ENCODE data around the gene RFX2.

DNA sequence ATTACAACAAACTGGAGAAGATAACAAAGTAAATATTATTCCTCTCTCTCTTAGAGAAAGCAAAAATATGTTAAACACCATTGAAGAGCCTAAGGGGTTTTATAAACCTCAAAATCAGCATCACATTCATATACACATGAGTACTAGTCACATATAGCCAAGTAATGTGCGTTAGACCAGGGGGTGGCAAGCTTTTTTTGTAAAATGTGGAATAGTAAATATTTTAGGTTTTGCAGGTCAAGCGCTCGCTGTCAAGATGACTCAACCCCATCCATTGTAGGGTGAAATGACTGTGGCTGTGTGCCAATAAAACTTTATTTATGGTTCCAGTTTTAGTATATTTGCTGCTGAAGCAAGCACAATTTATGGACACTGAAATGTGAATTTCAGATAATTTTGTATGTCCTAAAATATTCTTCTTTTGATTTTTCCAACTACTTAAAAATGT lies 21.7 kb downstream of the RFX2 start:
- TF ChIP-seq, protein P1, sequence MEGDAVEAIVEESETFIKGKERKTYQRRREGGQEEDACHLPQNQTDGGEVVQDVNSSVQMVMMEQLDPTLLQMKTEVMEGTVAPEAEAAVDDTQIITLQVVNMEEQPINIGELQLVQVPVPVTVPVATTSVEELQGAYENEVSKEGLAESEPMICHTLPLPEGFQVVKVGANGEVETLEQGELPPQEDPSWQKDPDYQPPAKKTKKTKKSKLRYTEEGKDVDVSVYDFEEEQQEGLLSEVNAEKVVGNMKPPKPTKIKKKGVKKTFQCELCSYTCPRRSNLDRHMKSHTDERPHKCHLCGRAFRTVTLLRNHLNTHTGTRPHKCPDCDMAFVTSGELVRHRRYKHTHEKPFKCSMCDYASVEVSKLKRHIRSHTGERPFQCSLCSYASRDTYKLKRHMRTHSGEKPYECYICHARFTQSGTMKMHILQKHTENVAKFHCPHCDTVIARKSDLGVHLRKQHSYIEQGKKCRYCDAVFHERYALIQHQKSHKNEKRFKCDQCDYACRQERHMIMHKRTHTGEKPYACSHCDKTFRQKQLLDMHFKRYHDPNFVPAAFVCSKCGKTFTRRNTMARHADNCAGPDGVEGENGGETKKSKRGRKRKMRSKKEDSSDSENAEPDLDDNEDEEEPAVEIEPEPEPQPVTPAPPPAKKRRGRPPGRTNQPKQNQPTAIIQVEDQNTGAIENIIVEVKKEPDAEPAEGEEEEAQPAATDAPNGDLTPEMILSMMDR (IDR thresholded peaks at IDR 0.05 in 2 of 3, conservative IDR thresholded peaks at IDR 0.05 in 1 of 3; ENCODE audit: control insufficient read depth in 2 of 3, extremely low read depth in 1 of 3, insufficient read depth in 1 of 3, low read depth in 3 of 3, low read length in 3 of 3) = no peak
- TF ChIP-seq TBL1XR1 (IDR thresholded peaks at IDR 0.05; ENCODE audit: low read depth, low read length) = no peak
- TF ChIP-seq JUND (IDR thresholded peaks at IDR 0.05; ENCODE audit: low read depth, low read length) = no peak
- no peak for TF ChIP-seq YY1 (IDR thresholded peaks at IDR 0.05; ENCODE audit: low read depth, low read length)
- TF ChIP-seq FOS (IDR thresholded peaks at IDR 0.05; ENCODE audit: borderline replicate concordance, extremely low read depth, insufficient read length) = no peak
- TF ChIP-seq, protein P2, sequence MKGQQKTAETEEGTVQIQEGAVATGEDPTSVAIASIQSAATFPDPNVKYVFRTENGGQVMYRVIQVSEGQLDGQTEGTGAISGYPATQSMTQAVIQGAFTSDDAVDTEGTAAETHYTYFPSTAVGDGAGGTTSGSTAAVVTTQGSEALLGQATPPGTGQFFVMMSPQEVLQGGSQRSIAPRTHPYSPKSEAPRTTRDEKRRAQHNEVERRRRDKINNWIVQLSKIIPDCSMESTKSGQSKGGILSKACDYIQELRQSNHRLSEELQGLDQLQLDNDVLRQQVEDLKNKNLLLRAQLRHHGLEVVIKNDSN (IDR thresholded peaks at IDR 0.05; ENCODE audit: borderline replicate concordance, extremely low read length, insufficient read depth, low read depth, low read length) = no peak
- TF ChIP-seq ESRRA (IDR thresholded peaks at IDR 0.05; ENCODE audit: low read length) = no peak
- no peak for TF ChIP-seq POLR2A (IDR thresholded peaks at IDR 0.05; ENCODE audit: low read depth, low read length)
